A673 (cell line): Measurements from ENCODE around the gene ANKDD1B. TPM values are rescaled to one million over a fixed set of nuclear protein-coding genes. Genes with fewer than 3 reads are reported as not detected.

Experiments used
- BruUV-seq: library from RNA; stranded (reverse); fragments of 400-500 nt; replicated peaks from 2 replicates; lab custom pipeline; 2021; lab: Mats Ljungman, UMichigan
- CTCF ChIA-PET: fragments of 300-600 bp; sonication (Branson Sonifier 250); formaldehyde crosslinking; loops from one replicate; lab custom pipeline; 2022; ENCODE audit warnings: antibody characterized with exemption; lab: Charles Lee
- POLR2A ChIA-PET: fragments of 300-600 bp; sonication (Branson Sonifier 250); formaldehyde crosslinking; loops from one replicate; lab custom pipeline; 2022; ENCODE audit warnings: antibody characterized with exemption; ENCODE audit not compliant: low non-redundant PET; lab: Charles Lee
- DNase-seq: peaks from one replicate; pipeline ENCODE4 v3.0.0-alpha.2; 2015; ENCODE audit warnings: low spot score
- H3K27ac ChIP-seq: fragments of 200-600 bp; sonication (generic); 2 replicates; pipeline ENCODE4 v1.5.1; 2016; ENCODE audit warnings: mixed run types, low read depth, mild to moderate bottlenecking, mixed read lengths, antibody characterized with exemption, low read length; ENCODE audit not compliant: poor library complexity, severe bottlenecking
- H3K27me3 ChIP-seq: fragments of 200-600 bp; sonication (generic); replicated peaks from 2 replicates; pipeline ENCODE4 v1.6.1; 2017; ENCODE audit warnings: mixed run types, low read depth, mild to moderate bottlenecking, mixed read lengths, antibody characterized with exemption, low read length; ENCODE audit not compliant: insufficient read depth, poor library complexity
- H3K36me3 ChIP-seq: fragments of 200-600 bp; sonication (generic); 2 replicates; pipeline ENCODE4 v1.6.1; 2016; ENCODE audit warnings: mixed run types, mild to moderate bottlenecking, mixed read lengths, antibody characterized with exemption, low read length; ENCODE audit not compliant: insufficient read depth, poor library complexity, severe bottlenecking
- H3K4me1 ChIP-seq: fragments of 200-600 bp; sonication (generic); 2 replicates; pipeline ENCODE4 v1.6.1; 2017; ENCODE audit warnings: mixed run types, mild to moderate bottlenecking, mixed read lengths, antibody characterized with exemption, low read length; ENCODE audit not compliant: insufficient read depth, poor library complexity, severe bottlenecking
- H3K4me3 ChIP-seq: fragments of 200-600 bp; sonication (generic); 2 replicates; pipeline ENCODE4 v1.5.1; 2016; ENCODE audit warnings: low read depth, mixed run types, mild to moderate bottlenecking, mixed read lengths, low read length; ENCODE audit not compliant: poor library complexity, severe bottlenecking
- H3K9me3 ChIP-seq: fragments of 200-600 bp; sonication (generic); 2 replicates; pipeline ENCODE4 v1.6.1; 2016; ENCODE audit warnings: mixed run types, low read depth, mild to moderate bottlenecking, mixed read lengths, antibody characterized with exemption, low read length; ENCODE audit not compliant: poor library complexity, severe bottlenecking
- CTCF ChIP-seq: fragments of 300-800, 200-600 bp; sonication (generic); conservative IDR thresholded peaks from 2 replicates; pipeline ENCODE4 v1.5.1; 2017; ENCODE audit warnings: low read depth, mild to moderate bottlenecking, antibody characterized with exemption, low read length, moderate library complexity, mixed read lengths
- EZH2 ChIP-seq: fragments of 200-600 bp; sonication (generic); IDR thresholded peaks from 2 replicates; pipeline ENCODE4 v1.6.1; 2017; ENCODE audit warnings: borderline replicate concordance, low read depth, mild to moderate bottlenecking, mixed read lengths, antibody characterized with exemption, low read length; ENCODE audit not compliant: poor library complexity, severe bottlenecking
- intact Hi-C: fragments of 100-400 bp; cut with micrococcal nuclease; formaldehyde crosslinking; loops from one replicate; pipeline ENCODE4 v1.10.0; 2022; ENCODE audit not compliant: unreplicated experiment
- total RNA-seq: library from RNA; stranded (reverse); gene quantifications from 2 replicates; pipeline ENCODE4 v1.2.3, GENCODE V29; 2021

Gene ANKDD1B
- total RNA-seq, 1 experiment from 2014 or later, result not detected

- BruUV-seq, result no TSS peak
- CTCF ChIA-PET, result no interaction called here
- no peak for DNase-seq
- H3K27me3 ChIP-seq, result no peaks in the 10 kb centered on the region
- no peaks in the 10 kb centered on the region for H3K4me1 ChIP-seq
- H3K27ac ChIP-seq, result no peak overlapping the region
- no peaks in the 10 kb centered on the region for H3K9me3 ChIP-seq
- POLR2A ChIA-PET, result no interaction called here
- no peak for TF ChIP-seq CTCF
- TF ChIP-seq EZH2, result no peak
- H3K4me3 ChIP-seq, result no peak overlapping the region
- intact Hi-C loops, result no loop called here
- no peaks in the 10 kb centered on the region for H3K36me3 ChIP-seq
Observed at GRCh38 chr5:75639535-75640311, 28.5 kb downstream of the ANKDD1B start.

- no TSS peak for BruUV-seq
- no peak overlapping the region for H3K27ac ChIP-seq
- ChIA-PET POLR2A (no interaction called here), CTCF (no interaction called here)
- H3K27me3 ChIP-seq, result no peaks in the 10 kb centered on the region
- DNase-seq, result peak; percentile 45
- no peaks in the 10 kb centered on the region for H3K9me3 ChIP-seq
- intact Hi-C loops, result no loop called here
- no peak for TF ChIP-seq CTCF
- no peak for TF ChIP-seq EZH2
- H3K4me3 ChIP-seq, result no peak overlapping the region
- H3K4me1 ChIP-seq, result no peaks in the 10 kb centered on the region
- no peaks in the 10 kb centered on the region for H3K36me3 ChIP-seq
Observed at GRCh38 chr5:75640395-75640794, 29.1 kb downstream of the ANKDD1B start.

GRCh38 chr5:75640826-75641225 is 29.6 kb downstream of the ANKDD1B start:
- intact Hi-C loops, result no loop called here
- POLR2A ChIA-PET, result no interaction called here
- no peaks in the 10 kb centered on the region for H3K4me1 ChIP-seq
- no peak overlapping the region for H3K4me3 ChIP-seq
- H3K9me3 ChIP-seq, result no peaks in the 10 kb centered on the region
- no peak for DNase-seq
- no peak overlapping the region for H3K27ac ChIP-seq
- H3K27me3 ChIP-seq, result no peaks in the 10 kb centered on the region
- BruUV-seq, result no TSS peak
- TF ChIP-seq EZH2 (no peak), CTCF (no peak)
- H3K36me3 ChIP-seq, result no peaks in the 10 kb centered on the region
- CTCF ChIA-PET, result no interaction called here
